Transverse colon (tissue), 4 donors: Measurements from ENCODE around the gene TMEM9.

Experiments used
- POLR2A ChIP-seq: fragments of 450-650 bp; IDR thresholded peaks from one replicate; pipeline ENCODE4 v1.6.1; 2016; ENCODE audit warnings: antibody characterized with exemption, mild to moderate bottlenecking, moderate library complexity
- POLR2AphosphoS5 ChIP-seq, 3 donors: sonication (generic); formaldehyde crosslinking; IDR thresholded peaks; one replicate each; pipeline ENCODE4 v1.6.1; 2016; ENCODE audit warnings: antibody characterized with exemption in 3 of 3
- TF ChIP-seq, protein P1 (sequence below), 5 experiments: fragments of 200-600 bp in 3 of 5; fragments of 450-650 bp in 2 of 5; sonication (generic) in 3 of 5; IDR thresholded peaks; 1 replicate in 2 of 5; 2 replicates in 3 of 5; pipeline ENCODE4 v1.5.1; 2016 to 2017; ENCODE audit warnings: antibody characterized with exemption in 5 of 5, inconsistent platforms in 3 of 5, mild to moderate bottlenecking in 2 of 5, moderate library complexity in 1 of 5

DNA sequence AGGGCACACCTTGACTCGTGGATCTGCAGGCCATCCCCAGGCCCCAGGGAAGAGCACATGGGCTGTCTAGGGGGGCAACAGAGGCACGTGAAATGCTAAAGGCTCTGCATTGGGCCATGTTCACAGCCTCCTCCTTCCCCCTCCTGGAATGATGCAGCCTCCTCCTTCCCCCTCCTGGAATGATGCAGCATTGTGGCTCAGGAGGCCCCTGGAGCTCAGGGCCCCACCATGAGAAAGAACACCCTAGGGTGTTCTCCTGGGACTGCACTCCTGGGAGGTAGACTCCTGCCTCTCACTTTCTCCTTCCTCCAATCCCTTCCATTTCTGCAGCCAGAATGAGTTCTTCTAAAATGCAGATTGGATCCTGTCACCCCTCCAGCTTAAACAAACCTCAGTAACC is 34.8 kb upstream of the TMEM9 start:
- TF ChIP-seq POLR2AphosphoS5 (IDR thresholded peaks at IDR 0.05) (no peak), POLR2A (no peak)
- TF ChIP-seq, protein P1, sequence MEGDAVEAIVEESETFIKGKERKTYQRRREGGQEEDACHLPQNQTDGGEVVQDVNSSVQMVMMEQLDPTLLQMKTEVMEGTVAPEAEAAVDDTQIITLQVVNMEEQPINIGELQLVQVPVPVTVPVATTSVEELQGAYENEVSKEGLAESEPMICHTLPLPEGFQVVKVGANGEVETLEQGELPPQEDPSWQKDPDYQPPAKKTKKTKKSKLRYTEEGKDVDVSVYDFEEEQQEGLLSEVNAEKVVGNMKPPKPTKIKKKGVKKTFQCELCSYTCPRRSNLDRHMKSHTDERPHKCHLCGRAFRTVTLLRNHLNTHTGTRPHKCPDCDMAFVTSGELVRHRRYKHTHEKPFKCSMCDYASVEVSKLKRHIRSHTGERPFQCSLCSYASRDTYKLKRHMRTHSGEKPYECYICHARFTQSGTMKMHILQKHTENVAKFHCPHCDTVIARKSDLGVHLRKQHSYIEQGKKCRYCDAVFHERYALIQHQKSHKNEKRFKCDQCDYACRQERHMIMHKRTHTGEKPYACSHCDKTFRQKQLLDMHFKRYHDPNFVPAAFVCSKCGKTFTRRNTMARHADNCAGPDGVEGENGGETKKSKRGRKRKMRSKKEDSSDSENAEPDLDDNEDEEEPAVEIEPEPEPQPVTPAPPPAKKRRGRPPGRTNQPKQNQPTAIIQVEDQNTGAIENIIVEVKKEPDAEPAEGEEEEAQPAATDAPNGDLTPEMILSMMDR (IDR thresholded peaks at IDR 0.05): no peak
